HepG2 (cell line): Measurements from ENCODE around the gene SLC11A1. TPM values are rescaled to one million over a fixed set of nuclear protein-coding genes. Genes with fewer than 3 reads are reported as not detected.

Experiments used
- ARHGAP35 ChIP-seq: sonication (generic); formaldehyde crosslinking; IDR thresholded peaks from 2 replicates; pipeline ENCODE4 v1.9.0; 2022; ENCODE audit warnings: mild to moderate bottlenecking, inconsistent platforms, moderate library complexity, missing genetic modification reagents, borderline replicate concordance
- CEBPZ ChIP-seq: IDR thresholded peaks from 2 replicates; pipeline ENCODE4 v1.6.1; 2012; ENCODE audit warnings: low read length, improper control_type of control experiment
- GLMP ChIP-seq: sonication (generic); formaldehyde crosslinking; IDR thresholded peaks from 2 replicates; pipeline ENCODE4 v1.9.0; 2021; ENCODE audit warnings: missing genetic modification reagents, mild to moderate bottlenecking, borderline replicate concordance
- MXD3 ChIP-seq: IDR thresholded peaks from 2 replicates; pipeline ENCODE4 v1.6.1; 2016; ENCODE audit warnings: mild to moderate bottlenecking, missing biosample characterization, missing genetic modification reagents
- MYPOP ChIP-seq: sonication (generic); formaldehyde crosslinking; IDR thresholded peaks from 2 replicates; pipeline ENCODE4 v1.8.1; 2023; ENCODE audit warnings: mild to moderate bottlenecking, moderate library complexity, missing genetic modification reagents
- SMAD9 ChIP-seq: sonication (generic); formaldehyde crosslinking; IDR thresholded peaks from 2 replicates; pipeline ENCODE4 v1.5.1; 2020; ENCODE audit warnings: mild to moderate bottlenecking, missing genetic modification reagents
- TRAFD1 ChIP-seq: sonication (generic); formaldehyde crosslinking; IDR thresholded peaks from 2 replicates; pipeline ENCODE4 v1.5.1; 2020; ENCODE audit warnings: missing genetic modification reagents, mild to moderate bottlenecking, borderline replicate concordance
- ZBTB43 ChIP-seq: sonication (generic); formaldehyde crosslinking; conservative IDR thresholded peaks from 2 replicates; pipeline ENCODE4 v1.4.0; 2020; ENCODE audit warnings: missing genetic modification reagents
- ZNF607 ChIP-seq: sonication (generic); formaldehyde crosslinking; IDR thresholded peaks from 2 replicates; pipeline ENCODE4 v1.5.1; 2020; ENCODE audit warnings: missing genetic modification reagents, mild to moderate bottlenecking, borderline replicate concordance
- ZNF609 ChIP-seq: sonication (generic); formaldehyde crosslinking; IDR thresholded peaks from 2 replicates; pipeline ENCODE4 v1.4.0; 2020; ENCODE audit warnings: mild to moderate bottlenecking, missing genetic modification reagents, borderline replicate concordance
- ZSCAN31 ChIP-seq: sonication (generic); formaldehyde crosslinking; IDR thresholded peaks from 2 replicates; pipeline ENCODE4 v1.5.0; 2020; ENCODE audit warnings: low read depth, mild to moderate bottlenecking, missing genetic modification reagents
- polyA plus RNA-seq, 8 experiments: library from polyadenylated mRNA; depleted of rRNA in 3 of 8; stranded (reverse) in 7 of 8; unstranded in 1 of 8; fragments of >200 nt; fragmentation: Illumina TruSeq in 4 of 8; extraction: Trizol in 4 of 8; gene quantifications; 2 replicates each; pipeline versions ENCODE4 v1.2.1 to v1.2.3, GENCODE V29; 2011 to 2016; ENCODE audit warnings: low read depth in 4 of 8, missing spikeins in 1 of 8, mixed read lengths in 1 of 8; ENCODE audit not compliant: insufficient read depth in 1 of 8
- total RNA-seq, 5 experiments: library from RNA; depleted of rRNA; stranded (reverse); fragments of >200 nt; fragmentation: Illumina TruSeq; extraction: Trizol; gene quantifications; 2 replicates each; pipeline ENCODE4 v1.2.3, GENCODE V29; 2016; ENCODE audit warnings: low read depth in 1 of 5

The SLC11A1 gene
- total and polyA plus RNA-seq, 2 of the 13 experiments (the other 11 are each of a cell fraction or from before 2014, with no cell fraction given), result 0.33 to 2.3 TPM

GRCh38 chr2:218444692-218445357, 62.8 kb downstream of the SLC11A1 start (continued):
- TF ChIP-seq MYPOP (CRISPR knock-in tag), result peak; percentile 74; the same call in 1 of the 2 replicates
- no peak; the same call in 1 of the 2 replicates for TF ChIP-seq TRAFD1 (CRISPR knock-in tag)
- TF ChIP-seq CEBPZ, result no peak
- no peak for TF ChIP-seq ZNF607 (CRISPR knock-in tag)
- TF ChIP-seq MXD3 (CRISPR knock-in tag), result peak; percentile 56; the same call in 1 of the 2 replicates
- no peak for TF ChIP-seq GLMP (CRISPR knock-in tag)
- no peak for TF ChIP-seq SMAD9 (CRISPR knock-in tag)
- peak; percentile 83; the same call in 1 of the 2 replicates for TF ChIP-seq ZBTB43 (CRISPR knock-in tag)
- no peak; the same call in 1 of the 2 replicates for TF ChIP-seq ZSCAN31
- TF ChIP-seq ZNF609 (CRISPR knock-in tag), result peak; percentile 95
- 0 out of 2 replicates have a peak, but pooled peaks have one; percentile 24 for TF ChIP-seq ARHGAP35 (CRISPR knock-in tag)
